ENCODE measurements around the gene PELI1.
"Not testable (repeated sequence)": the region's sequence is repeated elsewhere in the genome, so short reads cannot be mapped to it uniquely, and the experiment has no call there.

The PELI1 gene

DNA sequence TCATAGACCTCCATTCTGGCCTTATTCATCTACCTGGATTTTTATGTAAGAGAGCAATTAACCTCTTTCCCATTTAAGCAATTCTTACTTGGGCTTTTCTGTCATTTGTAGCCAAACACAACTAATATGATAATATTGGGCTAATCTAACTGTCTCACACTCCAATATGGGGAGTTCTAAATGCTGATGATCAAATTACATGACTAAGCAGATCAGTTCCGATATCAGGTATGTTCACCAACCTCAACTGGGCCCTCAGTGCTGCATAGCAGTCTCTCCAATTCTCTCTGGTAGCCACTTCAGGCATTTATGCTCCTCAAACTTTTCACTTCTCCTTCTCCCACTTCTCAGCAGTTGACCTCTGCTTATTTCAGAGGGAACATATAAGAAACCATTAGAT, 64.0 kb downstream of the PELI1 start:
- no peak for DNase-seq

DNA sequence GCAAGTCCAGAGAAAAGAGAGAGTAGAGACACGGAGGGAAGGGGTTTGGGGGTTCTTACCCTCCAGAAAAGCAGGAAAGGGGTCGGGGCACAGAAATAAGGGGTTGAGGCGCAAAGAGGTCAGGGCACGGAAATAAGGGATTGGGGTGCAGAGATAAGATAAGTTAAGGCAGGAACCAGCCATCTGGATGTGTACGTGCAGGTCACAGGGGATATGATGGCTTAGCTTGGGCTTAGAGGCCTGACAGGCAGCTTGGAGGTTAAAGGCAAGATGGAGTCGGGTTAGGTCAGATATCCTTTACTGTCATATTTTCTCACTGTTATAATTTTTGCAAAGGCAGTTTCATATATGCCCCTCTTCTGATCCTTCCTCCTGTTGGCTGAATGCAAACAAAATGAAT, 64.5 kb downstream of the PELI1 start:
- DNase-seq: not testable (repeated sequence)

DNA sequence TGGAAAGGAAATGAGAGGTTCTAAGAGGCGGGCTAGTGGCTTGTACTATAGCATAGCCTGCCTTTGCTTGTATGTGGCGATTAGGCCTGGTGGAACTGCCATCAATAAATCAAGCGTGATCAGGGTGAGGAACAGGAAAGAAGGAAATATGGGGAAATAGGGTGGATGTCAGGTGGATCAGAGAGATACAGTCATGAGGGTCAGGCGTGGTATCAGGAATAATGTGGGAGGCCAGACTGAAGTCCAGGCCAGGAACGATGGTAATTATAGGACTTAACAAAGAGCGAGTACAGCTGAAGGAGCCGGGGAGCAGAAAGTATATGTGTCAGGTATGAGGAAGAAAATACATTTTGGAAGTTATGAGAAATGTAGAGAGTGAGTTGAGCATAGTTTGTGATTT, 67.4 kb downstream of the PELI1 start:
- DNase-seq: not testable (repeated sequence)

DNA sequence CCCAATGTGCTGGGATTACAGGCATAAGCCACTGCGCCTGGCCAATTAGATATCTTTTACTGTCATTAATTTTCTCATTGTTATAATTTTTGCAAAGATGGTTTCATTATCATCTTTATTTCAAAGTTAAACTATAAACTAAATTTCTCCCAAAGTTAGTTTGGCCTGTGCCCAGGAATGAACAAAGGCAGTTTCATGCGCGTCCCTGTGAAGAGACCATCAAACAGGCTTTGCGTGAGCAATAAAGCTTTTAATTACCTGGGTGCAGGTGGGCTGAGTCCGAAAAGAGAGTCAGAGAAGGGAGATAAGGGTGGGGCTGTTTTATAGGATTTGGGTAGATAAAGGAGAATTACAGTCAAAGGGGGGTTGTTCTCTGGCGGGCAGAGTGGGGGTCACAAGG, 69.6 kb downstream of the PELI1 start:
- DNase-seq: not testable (repeated sequence)

DNA sequence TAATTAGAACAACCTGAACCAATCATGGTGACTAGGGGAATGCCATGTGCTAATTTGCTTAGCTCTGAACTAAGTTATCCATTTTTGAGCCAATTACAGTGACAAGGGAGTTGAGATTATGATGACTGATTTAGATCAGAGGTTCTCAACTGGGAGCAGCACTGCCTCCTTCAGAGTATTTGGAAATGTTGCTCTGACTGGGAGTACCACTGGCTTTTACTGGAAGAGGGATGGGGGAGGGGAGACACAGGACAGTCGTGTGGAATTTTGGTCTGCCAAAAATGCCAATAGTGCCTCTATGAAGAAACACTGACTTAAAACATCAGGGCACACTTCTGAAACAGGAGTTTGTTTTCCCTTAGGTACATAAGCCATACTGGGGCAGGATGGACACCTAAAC, 76.9 kb downstream of the PELI1 start:
- DNase-seq: no peak

DNA sequence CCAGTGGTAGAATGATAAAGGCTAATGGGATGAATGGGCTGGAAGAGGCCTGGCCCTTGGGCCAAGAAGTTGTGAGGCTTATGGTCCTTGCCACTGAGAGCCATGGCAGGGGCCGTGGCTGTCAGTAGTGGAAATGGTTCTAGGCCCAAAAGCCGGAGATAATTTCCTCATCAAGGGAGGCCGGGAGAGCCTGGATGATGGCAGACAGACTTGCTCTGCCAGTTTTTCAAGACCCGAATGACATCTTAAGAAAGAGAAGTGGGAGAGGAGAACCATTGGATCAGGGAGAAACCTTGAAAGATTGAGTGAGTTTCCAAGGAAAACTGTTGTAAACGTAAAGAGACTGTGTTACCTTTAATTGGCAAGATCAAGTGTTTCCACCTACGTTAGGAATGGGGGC, 78.7 kb downstream of the PELI1 start:
- no peak for DNase-seq

DNA sequence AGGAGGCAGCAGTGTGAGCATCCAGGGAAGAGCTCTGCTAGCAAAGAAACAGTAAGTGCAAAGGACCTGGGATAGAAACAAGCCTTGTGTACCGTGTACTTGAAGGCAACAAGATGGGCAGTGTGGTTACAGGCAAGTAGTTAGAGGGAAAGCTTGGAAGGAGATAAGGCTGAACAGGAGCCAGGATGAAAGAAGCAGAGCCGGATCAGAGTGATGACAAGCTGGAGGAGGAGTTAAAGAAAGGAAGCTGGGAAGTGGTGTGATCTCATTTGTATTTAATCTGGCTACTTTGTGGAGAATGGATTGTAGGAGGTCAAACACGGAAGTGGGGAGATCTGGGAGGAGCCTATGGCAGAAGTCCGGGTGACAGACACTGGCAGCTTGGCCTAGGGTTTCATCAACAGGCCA, 80.3 kb downstream of the PELI1 start:
- DNase-seq: no peak

DNA sequence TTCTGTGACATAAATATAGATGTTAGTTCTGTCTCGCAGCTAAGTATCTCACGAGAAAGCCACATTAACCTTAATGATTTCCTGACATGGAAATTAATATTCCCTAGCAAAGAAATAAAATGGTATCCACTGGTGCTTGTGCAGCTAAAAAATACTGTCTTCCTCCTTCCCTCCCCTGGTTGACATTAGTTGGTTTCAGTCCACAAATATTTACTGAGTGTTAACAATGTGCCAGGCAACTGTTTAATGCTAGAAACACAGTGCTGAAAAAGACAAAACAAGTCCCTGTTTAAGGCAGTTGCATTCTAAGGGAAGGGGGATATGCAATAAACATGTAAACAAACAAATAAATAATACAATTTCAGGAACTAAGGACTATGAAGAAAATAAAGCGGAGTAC, 80.8 kb downstream of the PELI1 start:
- DNase-seq: no peak

DNA sequence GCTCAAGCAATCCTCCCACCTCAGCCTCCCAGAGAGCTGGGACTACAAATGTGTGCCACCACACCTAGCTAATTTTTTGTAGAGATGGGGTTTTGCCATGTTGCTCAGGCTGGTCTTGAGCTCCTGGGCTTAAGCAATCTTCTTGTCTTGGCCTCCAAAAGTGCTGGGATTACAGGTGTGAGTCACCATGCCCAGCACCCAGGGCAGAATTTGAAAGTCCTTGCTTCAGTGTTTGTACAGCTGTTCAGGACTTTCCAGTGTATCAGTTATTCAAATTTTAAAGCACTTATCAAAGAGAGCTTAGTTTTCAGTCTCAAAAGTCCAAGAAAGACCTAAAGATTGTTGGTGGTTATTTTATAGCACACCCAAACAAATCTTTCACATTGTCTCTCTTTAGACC, 81.4 kb downstream of the PELI1 start:
- no peak for DNase-seq

DNA sequence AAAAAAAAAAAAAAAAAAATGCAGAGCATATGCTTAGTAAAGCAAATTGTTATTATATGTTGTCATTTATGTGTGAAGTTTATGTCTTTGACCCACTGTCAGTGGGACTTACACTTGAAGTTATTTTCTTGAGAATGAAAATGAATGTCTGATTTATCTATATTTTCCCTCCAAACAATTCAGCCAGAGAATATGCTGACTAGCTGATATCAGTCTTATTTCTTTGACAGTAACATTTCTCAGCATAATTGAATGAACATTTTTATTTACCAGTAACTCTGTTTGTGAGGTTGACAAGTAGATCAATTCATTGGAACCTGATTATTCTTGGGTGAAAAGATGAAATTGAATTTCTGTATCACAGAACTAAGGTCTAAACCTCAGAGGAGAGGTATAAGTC, 85.0 kb downstream of the PELI1 start:
- DNase-seq: no peak

DNA sequence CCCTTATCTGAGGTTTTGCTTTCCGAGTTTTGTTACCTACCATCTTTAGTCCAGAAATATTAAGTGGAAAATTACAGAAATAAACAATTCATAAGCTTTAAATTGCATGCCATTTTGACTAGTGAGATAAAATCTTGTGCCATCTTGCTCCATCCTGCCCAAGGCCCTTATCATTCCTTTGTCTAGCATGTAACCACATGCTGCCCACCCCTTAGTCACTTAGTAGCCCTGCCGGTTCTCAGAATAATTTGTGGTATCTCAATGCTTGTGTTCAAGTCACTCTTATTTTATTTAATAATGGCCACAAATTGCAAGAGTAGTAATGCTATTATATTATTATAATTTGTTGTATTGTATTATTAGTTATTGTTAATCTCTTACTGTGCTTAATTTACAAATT, 88.2 kb downstream of the PELI1 start:
- no peak for DNase-seq

DNA sequence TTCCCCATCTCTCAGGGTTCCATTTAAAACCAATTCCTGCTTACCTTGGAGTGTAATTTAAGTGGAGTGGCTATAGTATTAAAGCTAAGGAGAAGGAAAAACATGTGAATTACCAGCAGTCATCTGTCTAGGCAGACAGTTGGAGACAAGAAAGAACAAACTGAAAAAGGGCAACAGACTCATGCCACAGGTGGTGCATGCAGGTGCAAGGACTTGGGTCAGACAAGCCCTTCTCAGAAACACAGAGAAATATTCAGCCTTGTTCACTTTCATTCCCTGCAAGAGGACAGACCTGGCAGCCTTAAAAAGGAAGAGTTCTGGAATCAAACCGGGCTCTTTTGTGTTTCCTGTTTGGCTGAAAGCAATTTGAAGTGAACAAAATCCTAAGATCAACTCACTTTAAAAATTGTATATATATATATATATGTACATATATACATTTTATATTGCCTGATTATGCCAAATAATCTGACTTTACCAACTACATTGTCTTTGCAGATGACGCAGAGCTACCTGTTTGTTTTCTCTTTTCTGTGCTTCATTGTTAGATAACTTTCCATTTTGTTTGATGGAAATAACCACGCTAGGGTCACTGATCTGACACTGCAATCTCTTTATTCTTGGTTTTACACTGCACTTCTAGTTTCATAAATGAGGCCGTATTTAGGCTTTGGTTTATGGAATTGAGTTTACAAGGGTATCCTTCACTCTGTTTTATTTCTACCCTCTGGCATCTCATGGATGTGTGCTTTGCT, 89.9 kb downstream of the PELI1 start:
- DNase-seq: no peak

DNA sequence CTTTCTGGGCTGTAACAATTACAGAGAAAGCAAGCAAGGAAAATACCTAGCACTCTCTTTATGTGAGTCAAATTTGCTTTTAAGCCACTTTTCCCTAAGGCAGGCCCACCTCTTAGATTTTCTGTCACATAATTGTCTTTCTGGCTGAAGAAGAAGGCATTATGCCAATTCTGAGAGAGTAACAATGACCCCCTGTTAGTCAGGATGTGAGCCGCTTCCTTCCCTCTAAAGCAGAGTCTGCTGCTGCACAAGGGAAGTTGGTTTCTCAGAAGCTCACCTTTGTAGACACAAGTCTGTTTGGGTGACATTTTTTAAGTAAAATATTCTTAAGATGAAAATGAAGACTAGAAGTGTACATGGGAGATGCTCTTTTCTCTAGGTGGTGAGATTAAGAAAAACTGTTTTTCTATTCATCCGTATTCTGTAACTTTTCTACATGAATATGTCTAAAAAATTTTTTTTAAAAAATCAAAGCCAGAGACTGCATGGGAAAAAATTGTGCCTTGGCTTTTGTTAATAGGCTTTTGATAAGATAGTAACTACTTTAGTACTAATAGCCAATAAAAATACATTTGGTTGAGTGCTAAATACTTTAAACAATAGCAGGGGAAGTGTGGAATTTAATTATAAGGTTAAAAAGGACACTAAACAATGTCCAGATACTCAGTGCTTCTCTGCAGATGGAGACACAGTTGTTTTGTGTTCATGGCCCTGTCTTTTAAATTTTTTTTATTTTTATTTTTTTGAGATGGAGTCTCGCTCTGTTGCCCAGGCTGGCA, 91.6 kb downstream of the PELI1 start:
- DNase-seq: no peak

DNA sequence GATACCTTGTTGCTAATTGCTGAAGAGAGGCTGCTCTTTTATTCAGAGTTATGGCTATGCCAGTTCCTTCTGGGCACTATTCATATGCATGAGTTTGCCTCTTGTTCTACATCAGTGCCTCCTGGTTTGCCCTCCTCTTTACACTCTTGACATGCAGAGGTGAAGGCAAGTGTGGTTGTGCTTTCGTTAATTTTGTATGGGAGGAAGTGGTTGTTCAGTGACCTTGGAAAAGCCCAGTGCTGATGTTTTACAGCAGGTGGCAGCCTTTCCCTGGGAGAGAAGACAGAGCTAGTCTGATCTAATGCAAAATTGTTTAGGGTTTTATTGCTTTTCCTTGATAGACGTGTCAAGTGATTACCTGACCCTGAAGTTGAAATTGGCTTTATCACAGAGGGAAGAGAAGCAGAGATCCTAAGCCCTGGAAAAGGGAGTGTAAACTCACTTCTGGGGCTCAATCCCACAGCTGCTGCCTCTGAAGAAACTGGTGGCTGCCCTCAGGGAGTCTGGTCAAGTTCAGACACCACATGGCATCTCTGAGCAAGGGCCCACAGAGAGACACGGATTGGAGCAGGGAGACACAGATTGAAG, 94.5 kb downstream of the PELI1 start:
- DNase-seq: peak; percentile 86

DNA sequence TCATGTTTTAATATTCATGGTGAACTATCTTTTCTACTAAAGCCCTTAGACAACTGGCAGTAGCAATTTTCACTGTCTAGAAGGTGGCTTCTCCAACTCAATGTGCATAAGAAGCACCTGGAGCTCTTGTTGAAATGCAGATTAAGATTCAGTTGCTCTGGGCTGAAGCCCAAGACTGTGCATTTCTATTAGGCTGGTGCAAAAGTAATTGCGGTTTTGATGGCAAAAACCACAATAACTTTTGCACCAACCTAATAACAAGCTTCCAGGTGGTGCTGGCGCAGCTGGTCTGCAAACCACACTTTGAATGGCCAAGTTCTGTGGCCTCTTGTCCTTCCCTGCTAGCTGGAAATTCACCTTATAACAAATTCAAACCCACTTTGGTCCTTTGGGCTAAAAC, 98.3 kb downstream of the PELI1 start:
- no peak for DNase-seq

Measured in activated effector memory CD4-positive, alpha-beta T cell treated with anti-CD3 and anti-CD28 coated beads, Interleukin-2, amount 50 U/mL, for 16 hours (primary cell).